Heart left ventricle (tissue), 16 donors: Measurements from ENCODE around the gene ADPRHL1. TPM values are rescaled to one million over a fixed set of nuclear protein-coding genes. Genes with fewer than 3 reads are reported as not detected.
A peak's percentile ranks its signal among the peaks of the same experiment; 100 is the strongest.

ENCODE experiments used
- ATAC-seq, 4 donors: fragments of 200-7000 bp; cut with Tn5 transposase; one replicate each; pipeline ENCODE4 v1.9.1; 2020 to 2022; ENCODE audit warnings: moderate library complexity in 4 of 4, mild to moderate bottlenecking in 3 of 4, moderate number of reproducible peaks in 1 of 4
- DNase-seq, 5 donors: peaks; one replicate each; pipeline ENCODE4 v3.0.0-alpha.2; 2020
- H3K27ac ChIP-seq, 12 donors: fragments of 200-600 bp; sonication (generic) in 4 of 12; one replicate each; pipeline versions ENCODE4 v1.5.0 to v1.8.0; 2016 to 2022; ENCODE audit warnings: mild to moderate bottlenecking in 2 of 12
- H3K27me3 ChIP-seq, 9 donors: fragments of 200-600 bp; sonication (generic) in 2 of 9; one replicate each; pipeline versions ENCODE4 v1.5.1 to v1.8.0; 2016 to 2022; ENCODE audit warnings: mild to moderate bottlenecking in 3 of 9
- H3K36me3 ChIP-seq, 9 donors: fragments of 200-600 bp; sonication (generic) in 2 of 9; one replicate each; pipeline versions ENCODE4 v1.5.0 to v1.8.0; 2018 to 2022; ENCODE audit warnings: mild to moderate bottlenecking in 2 of 9
- H3K4me1 ChIP-seq, 12 donors: fragments of 200-600 bp; sonication (generic) in 4 of 12; one replicate each; pipeline versions ENCODE4 v1.5.0 to v1.8.0; 2016 to 2022; ENCODE audit warnings: mild to moderate bottlenecking in 3 of 12
- H3K4me3 ChIP-seq, 12 donors: fragments of 200-600 bp; sonication (generic) in 4 of 12; one replicate each; pipeline versions ENCODE4 v1.5.0 to v1.8.0; 2017 to 2022; ENCODE audit warnings: mild to moderate bottlenecking in 9 of 12, moderate library complexity in 4 of 12
- H3K9me3 ChIP-seq, 12 donors: fragments of 200-600 bp; sonication (generic) in 4 of 12; one replicate each; pipeline versions ENCODE4 v1.5.0 to v1.8.0; 2016 to 2022; ENCODE audit warnings: mild to moderate bottlenecking in 1 of 12
- POLR2A ChIP-seq, 2 donors: fragments of 450-650 bp; IDR thresholded peaks; one replicate each; pipeline ENCODE4 v1.6.1; 2017; ENCODE audit warnings: antibody characterized with exemption in 2 of 2, mild to moderate bottlenecking in 2 of 2, moderate library complexity in 2 of 2
- WGBS, 4 donors: extraction: QIAGEN DNeasy Blood & Tissue Kit in 2 of 4; methylation state at CpG; one replicate each; pipeline versions ENCODE4 v1.1.5 to v1.1.7; 2013 to 2018; 5-methylcytosine and 5-hydroxymethylcytosine counted together
- intact Hi-C, 10 donors: fragments of 100-400 bp; cut with DNase I; formaldehyde crosslinking; loops; one replicate each; pipeline versions ENCODE4 v1.11.1 to v1.14.2; 2022
- polyA plus RNA-seq, 2 donors: library from polyadenylated mRNA; stranded (reverse); fragments of 200-250 nt; gene quantifications; one replicate each; pipeline ENCODE4 v1.2.3, GENCODE V29; 2013
- total RNA-seq, 9 donors: library from RNA; depleted of rRNA in 2 of 9; stranded (reverse); fragments of >200 nt in 2 of 9; fragmentation: NEBNext Ultra II Directional in 3 of 9; extraction: Animal tissue kit (Norgen Biotek cat#: 25700) in 3 of 9; gene quantifications; one replicate each; pipeline versions ENCODE4 v1.1.0 to v1.2.4, GENCODE V29; 2016 to 2023
- TF ChIP-seq, protein P1 (sequence below), 12 donors: fragments of 200-600 bp; sonication (generic) in 4 of 12; IDR thresholded peaks; one replicate each; pipeline versions ENCODE4 v1.5.0 to v1.8.0; 2018 to 2022; ENCODE audit warnings: antibody characterized with exemption in 12 of 12, mild to moderate bottlenecking in 5 of 12
- donor health status: ischemic (EF 13 %, LVEDD 7.1; RV severe dilation, severe dysfunction).
- donor health status: healthy with polysubstance abuse.
- donor health status: DM: no; HTN: yes; CAD: no.
- donor health status: DM: no; HTN: no; CAD: no.
- donor health status: ischemic (EF 25% LVEDD 6.9; RV normal size, moderate dysfunction).
- donor health status: ischemic (EF 25% LVEDD 5.7; RV mildly dilated, moderate dysfunction).
- donor health status: healthy.
- donor health status: DM: yes; HTN: yes; CAD: no.
- donor health status: ischemic (EF 35%, LVEDD 5.7; RV mildly dilated, moderate dysfunction).
- donor health status: nonischemic (EF 11% LVEDD 7.7; RV severe dilation, severe dysfunction).
- donor health status: DM: yes; HTN: yes; CAD: no.
- donor health status: PGD.
- donor health status: ischemic (EF 29% LVEDD 5.4; RV normal size, mild dysfunction).
- donor health status: nonischemic (EF 23%, LVEDD 6.1; RV moderate dilation, normal function).

ADPRHL1 gene
- total and polyA plus RNA-seq, 11 donors: 160 to 774 (median 521) TPM

DNA sequence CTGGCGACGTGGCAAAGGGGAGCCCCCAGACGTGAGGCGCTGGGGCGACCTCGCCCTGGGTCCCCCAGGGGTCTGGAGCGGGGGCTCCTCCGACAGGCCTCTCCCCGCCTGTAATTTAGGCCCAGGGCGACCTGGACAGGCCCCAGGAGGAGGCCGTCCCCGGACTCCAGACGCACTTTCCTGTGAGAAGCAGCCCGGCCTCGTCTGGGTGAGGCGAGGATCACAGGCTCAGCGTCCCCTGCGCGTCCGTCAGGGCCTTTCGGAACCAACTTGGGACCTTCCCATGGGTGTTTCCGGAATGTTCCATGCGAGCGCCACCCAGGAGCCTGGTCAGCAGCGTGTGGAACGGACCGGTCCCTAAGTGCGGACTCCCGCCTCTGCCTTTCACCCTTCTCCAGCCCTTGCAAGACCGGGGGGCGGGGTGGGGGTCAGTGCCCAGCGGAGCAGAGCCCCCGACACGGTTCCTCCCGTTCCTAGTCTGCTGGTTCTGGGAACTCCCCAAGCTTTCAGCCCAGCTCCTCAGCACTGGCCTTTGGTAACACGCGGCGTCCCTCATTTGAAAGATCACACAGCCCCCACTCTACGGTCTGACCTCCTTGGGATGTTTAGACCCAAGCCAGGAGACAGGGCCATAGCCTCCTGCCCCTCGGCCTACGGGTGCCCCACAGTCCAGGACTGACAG lies 88.2 kb downstream of the ADPRHL1 start:
- peak overlapping the region in 8 of 12 donors; percentile 1 to 82 (median 52) for H3K27ac ChIP-seq
- intact Hi-C loops: no loop called here
- peak in 3 of 4 donors; percentile 13 to 29 (median 23) for ATAC-seq
- H3K4me3 ChIP-seq: peak overlapping the region in 10 of 12 donors; percentile 46 to 69 (median 54)
- H3K4me1 ChIP-seq: peaks cover 0 to 18% (median 3%) of the 10 kb centered on the region in 12 donors
- TF ChIP-seq POLR2A (IDR thresholded peaks at IDR 0.05): no peak
- TF ChIP-seq, protein P1, sequence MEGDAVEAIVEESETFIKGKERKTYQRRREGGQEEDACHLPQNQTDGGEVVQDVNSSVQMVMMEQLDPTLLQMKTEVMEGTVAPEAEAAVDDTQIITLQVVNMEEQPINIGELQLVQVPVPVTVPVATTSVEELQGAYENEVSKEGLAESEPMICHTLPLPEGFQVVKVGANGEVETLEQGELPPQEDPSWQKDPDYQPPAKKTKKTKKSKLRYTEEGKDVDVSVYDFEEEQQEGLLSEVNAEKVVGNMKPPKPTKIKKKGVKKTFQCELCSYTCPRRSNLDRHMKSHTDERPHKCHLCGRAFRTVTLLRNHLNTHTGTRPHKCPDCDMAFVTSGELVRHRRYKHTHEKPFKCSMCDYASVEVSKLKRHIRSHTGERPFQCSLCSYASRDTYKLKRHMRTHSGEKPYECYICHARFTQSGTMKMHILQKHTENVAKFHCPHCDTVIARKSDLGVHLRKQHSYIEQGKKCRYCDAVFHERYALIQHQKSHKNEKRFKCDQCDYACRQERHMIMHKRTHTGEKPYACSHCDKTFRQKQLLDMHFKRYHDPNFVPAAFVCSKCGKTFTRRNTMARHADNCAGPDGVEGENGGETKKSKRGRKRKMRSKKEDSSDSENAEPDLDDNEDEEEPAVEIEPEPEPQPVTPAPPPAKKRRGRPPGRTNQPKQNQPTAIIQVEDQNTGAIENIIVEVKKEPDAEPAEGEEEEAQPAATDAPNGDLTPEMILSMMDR (IDR thresholded peaks at IDR 0.05): no peak
- no peaks in the 10 kb centered on the region for H3K9me3 ChIP-seq
- H3K27me3 ChIP-seq: peaks cover 0 to 41% (median 10%) of the 10 kb centered on the region in 9 donors
- peak in 1 of 5 donors; percentile 20 for DNase-seq
- H3K36me3 ChIP-seq: no peaks in the 10 kb centered on the region
- 82 to 92% (median 86%) methylated on average over 37 to 41 of the region's 41 CpGs for WGBS, 4 donors

DNA sequence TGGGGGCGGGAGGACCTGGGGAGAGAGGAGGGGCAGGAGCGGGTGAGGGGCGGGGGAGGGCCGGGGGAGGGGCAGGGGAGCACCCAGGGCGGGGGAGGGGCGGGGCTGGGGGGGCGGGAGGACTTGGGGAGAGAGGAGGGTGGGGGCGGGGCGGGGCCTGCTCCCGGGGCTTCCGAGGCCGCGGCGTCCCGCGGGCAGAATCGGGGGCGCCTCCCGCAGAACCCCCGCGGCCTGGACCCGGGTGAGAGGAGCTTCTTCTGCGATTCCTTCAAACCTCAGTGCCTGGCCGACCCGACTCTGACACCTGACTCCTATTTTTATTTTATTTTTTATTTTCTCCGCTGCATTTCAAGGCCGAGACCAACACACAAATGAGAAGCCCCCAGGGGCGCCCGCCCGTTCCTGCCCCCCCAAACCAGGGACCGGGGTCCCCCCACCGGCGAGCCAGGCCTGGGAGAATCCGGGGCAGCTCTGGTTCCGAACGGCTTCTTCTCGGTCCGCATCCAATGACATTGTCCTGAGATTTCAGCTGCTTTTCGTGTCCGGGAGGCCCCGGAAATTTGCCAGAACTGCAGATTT lies 88.9 kb downstream of the ADPRHL1 start:
- H3K36me3 ChIP-seq: no peaks in the 10 kb centered on the region
- H3K27me3 ChIP-seq: peaks cover 0 to 41% (median 10%) of the 10 kb centered on the region in 9 donors
- peak overlapping the region in 8 of 12 donors; percentile 1 to 82 (median 52) for H3K27ac ChIP-seq
- DNase-seq (no peak), ATAC-seq (peak in 1 of 4 donors; percentile 46)
- 16 to 26% (median 20%) methylated on average over 27 to 34 of the region's 41 CpGs for WGBS, 4 donors
- intact Hi-C loops: no loop called here
- H3K4me1 ChIP-seq: peaks cover 0 to 18% (median 3%) of the 10 kb centered on the region in 12 donors
- H3K9me3 ChIP-seq: no peaks in the 10 kb centered on the region
- TF ChIP-seq POLR2A (IDR thresholded peaks at IDR 0.05): no peak
- TF ChIP-seq, protein P1 (IDR thresholded peaks at IDR 0.05): no peak
- H3K4me3 ChIP-seq: peak overlapping the region in 10 of 12 donors; percentile 46 to 69 (median 54)

DNA sequence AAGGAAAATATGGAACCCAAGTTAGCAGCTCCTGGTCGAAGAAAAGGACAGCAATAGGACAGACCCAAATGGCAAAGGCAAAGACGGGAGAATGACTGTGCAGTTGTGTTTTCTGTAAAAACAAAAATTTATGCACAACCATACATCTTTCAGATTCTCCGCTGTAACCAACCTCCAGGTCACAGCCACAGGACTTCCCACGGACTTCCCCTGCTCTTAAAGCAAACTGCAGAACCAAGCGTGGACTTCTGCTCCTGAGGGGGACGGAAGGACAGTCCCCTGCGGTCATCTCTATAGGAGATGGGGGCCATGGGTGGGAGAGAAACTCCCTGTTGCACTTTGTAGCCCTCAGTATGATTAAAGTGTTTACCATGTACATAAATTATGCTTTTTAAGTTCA lies 91.9 kb downstream of the ADPRHL1 start:
- DNase-seq: no peak
- H3K9me3 ChIP-seq: no peaks in the 10 kb centered on the region
- 64 to 72% (median 64%) methylated on average over 7 of the region's 7 CpGs for WGBS, 4 donors
- H3K4me1 ChIP-seq: peaks cover 0 to 18% (median 3%) of the 10 kb centered on the region in 12 donors
- H3K27ac ChIP-seq: no peak overlapping the region
- TF ChIP-seq, protein P1 (IDR thresholded peaks at IDR 0.05): no peak
- no peak for TF ChIP-seq POLR2A (IDR thresholded peaks at IDR 0.05)
- peaks cover 0 to 41% (median 10%) of the 10 kb centered on the region in 9 donors for H3K27me3 ChIP-seq
- no peak for ATAC-seq
- intact Hi-C loops: no loop called here
- H3K36me3 ChIP-seq: no peaks in the 10 kb centered on the region
- H3K4me3 ChIP-seq: no peak overlapping the region

GRCh38 chr13:113360446-113360845 lies 92.8 kb downstream of the ADPRHL1 start:
- Histone ChIP-seq H3K36me3 (no peaks in the 10 kb centered on the region), H3K4me3 (no peak overlapping the region), H3K9me3 (no peaks in the 10 kb centered on the region), H3K27me3 (peaks cover 0 to 41% (median 10%) of the 10 kb centered on the region in 9 donors), H3K4me1 (peaks cover 0 to 18% (median 3%) of the 10 kb centered on the region in 12 donors), H3K27ac (no peak overlapping the region)
- intact Hi-C loops: no loop called here
- whole genome bisulfite sequencing, 4 donors: 82 to 89% (median 88%) methylated on average over 5 to 6 of the region's 6 CpGs
- DNase-seq (no peak), ATAC-seq (no peak)
- TF ChIP-seq, protein P1 (IDR thresholded peaks at IDR 0.05): no peak
- TF ChIP-seq POLR2A (IDR thresholded peaks at IDR 0.05): no peak
